GM18498 (cell line): Measurements from ENCODE around the gene INVS.
"Not testable (repeated sequence)": the region's sequence is repeated elsewhere in the genome, so short reads cannot be mapped to it uniquely, and the experiment has no call there.

ENCODE experiments used
- ATAC-seq: cut with Tn5 transposase; IDR thresholded peaks from one replicate; pipeline ENCODE4 v1.9.1; 2021; ENCODE audit warnings: mild to moderate bottlenecking, moderate library complexity; ENCODE audit not compliant: unreplicated experiment

INVS gene

DNA sequence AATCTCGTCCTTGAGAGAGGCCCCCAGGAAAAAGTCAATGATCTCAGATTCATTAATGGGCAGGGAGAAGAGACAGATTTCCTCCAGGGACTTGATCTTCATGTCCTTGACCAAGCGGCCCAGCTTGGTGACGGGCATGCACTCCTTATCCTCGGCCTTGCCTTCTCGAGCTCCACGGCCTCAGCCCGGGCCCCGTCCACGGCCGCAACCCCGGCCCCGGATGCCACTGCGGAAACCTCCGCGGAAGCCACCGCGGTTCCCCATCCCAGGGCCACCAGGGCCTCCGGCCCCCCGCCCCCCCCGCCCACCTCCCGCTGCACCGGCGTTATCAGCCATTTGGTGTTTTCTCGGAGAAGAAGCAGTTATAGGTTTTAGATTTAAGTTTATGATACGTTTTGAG is 18.3 kb downstream of the INVS start:
- ATAC-seq, result no peak

GRCh38 chr9:100120286-100120685 is 21.2 kb downstream of the INVS start:
- no peak for ATAC-seq

GRCh38 chr9:100125236-100125635 is 26.2 kb downstream of the INVS start:
- no peak for ATAC-seq

- ATAC-seq, result no peak
Observed at GRCh38 chr9:100125910-100126309, 26.9 kb downstream of the INVS start.

GRCh38 chr9:100126423-100126822 is 27.4 kb downstream of the INVS start:
- no peak for ATAC-seq

DNA sequence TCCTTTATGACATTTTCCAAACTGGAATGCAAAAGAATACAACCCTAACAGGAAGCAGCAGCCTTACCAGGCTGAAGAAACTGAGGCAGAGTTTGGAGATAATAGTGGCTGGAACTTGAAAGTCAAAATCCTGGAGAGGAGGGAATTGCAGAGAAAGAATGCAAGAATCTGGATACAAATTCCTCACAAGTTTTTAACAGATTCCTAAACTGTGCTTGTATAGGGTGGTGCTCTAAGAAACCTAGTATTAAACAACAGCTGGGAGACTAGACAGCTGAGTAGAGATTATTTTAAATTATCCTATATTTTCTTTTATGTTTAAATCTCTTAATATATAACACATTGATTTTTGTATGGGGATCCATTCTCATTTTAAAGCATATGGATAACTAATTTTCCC is 30.7 kb downstream of the INVS start:
- no peak for ATAC-seq

- no peak for ATAC-seq
Observed at GRCh38 chr9:100131216-100131615, 32.2 kb downstream of the INVS start.

DNA sequence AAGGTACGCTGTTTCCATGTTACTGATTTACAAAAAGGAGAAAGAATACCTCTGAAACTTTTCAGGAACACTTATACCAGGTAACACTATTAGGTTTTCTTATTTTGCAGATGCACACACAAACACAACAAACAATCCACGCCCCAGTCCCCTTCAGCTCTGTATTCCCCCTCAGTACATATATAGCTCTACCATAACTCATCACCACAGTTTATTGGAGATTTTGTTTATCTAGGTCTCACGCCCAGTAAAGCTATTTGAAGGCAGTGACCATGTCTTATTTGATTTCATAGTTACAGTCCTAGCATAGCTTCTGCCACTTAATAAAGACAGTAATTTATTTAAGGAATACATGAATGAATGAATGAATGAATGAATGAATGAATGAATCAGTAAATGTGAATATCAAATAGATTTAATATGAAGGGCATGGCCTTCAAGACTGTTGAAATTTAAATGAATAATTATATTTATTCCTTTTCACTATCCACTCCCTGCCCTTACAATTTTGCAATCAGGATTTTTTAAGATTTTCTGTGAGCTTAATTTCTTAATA is 32.9 kb downstream of the INVS start:
- ATAC-seq, result no peak

- ATAC-seq, result no peak
Observed at GRCh38 chr9:100134731-100135130, 35.7 kb downstream of the INVS start.

DNA sequence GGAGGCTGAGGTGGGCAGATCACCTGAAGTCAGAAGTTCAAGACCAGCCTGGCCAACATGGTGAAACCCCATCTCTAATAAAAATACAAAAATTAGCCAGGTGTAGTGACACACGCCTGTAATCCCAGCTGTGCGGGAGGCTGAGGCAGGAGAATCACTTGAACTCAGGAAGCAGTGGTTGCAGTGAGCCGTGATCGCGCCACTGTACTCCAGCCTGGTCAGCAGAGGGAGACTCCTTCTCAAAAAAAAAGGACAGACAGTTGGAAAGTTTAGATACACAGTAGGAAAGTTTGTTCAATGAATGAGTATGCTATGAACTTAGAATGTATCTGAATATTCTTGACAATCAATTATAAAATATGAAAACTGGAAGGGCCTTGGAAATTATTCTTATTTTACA is 37.8 kb downstream of the INVS start:
- ATAC-seq, result not testable (repeated sequence)

- not testable (repeated sequence) for ATAC-seq
Observed at GRCh38 chr9:100140303-100140702, 41.3 kb downstream of the INVS start.

GRCh38 chr9:100141862-100142261 is 42.8 kb downstream of the INVS start:
- ATAC-seq, result not testable (repeated sequence)

GRCh38 chr9:100145167-100145934 is 46.3 kb downstream of the INVS start:
- not testable (repeated sequence) for ATAC-seq

- ATAC-seq, result not testable (repeated sequence)
Observed at GRCh38 chr9:100145976-100146375, 46.9 kb downstream of the INVS start.

- ATAC-seq, result no peak
Observed at GRCh38 chr9:100150214-100150613, 51.2 kb downstream of the INVS start.

- peak; percentile 69 for ATAC-seq
Observed at GRCh38 chr9:100160021-100160420, 61.0 kb downstream of the INVS start.

- ATAC-seq, result no peak
Observed at GRCh38 chr9:100167176-100167575, 68.1 kb downstream of the INVS start.

GRCh38 chr9:100167915-100168654 is 69.0 kb downstream of the INVS start:
- no peak for ATAC-seq

DNA sequence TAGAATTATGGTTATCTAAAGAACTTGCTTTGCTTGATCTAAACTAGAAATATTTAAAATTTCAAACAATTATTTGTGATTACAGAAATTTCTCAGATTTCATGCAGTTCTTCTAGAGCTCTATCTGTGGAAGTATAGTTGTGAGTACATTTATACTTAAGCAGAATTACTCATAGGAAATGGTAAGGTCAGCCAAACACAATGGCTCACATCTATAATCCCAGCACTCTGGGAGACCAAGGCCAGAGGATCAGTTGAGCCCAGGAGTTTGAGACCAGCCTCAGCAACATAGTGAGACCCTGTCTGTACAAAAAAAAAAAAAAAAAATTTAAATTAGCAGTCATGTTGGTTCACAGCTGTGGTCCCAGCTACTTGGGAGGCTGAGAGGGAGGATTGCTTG is 71.0 kb downstream of the INVS start:
- ATAC-seq, result no peak

GRCh38 chr9:100170556-100170955 is 71.5 kb downstream of the INVS start:
- no peak for ATAC-seq

DNA sequence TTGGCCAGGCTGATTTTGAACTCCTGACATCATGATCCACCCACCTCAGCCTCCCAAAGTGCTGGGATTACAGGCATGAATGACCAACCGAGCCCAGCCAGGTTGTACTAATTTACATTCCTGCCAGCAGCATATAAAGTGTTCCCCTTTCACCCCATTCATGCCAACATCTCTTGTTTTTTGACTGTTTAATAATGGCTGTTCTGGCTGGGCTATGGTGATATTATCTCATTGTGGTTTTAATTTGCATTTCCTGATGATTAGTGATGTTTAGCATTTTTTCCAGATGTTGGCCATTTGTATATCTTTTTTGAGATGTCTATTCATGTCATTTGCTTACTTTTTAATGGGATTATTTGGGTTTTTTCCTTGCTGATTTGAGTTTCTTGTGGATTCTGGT is 87.3 kb downstream of the INVS start:
- ATAC-seq, result no peak

- no peak for ATAC-seq
Observed at GRCh38 chr9:100190339-100190738, 91.3 kb downstream of the INVS start.
